Heart left ventricle (tissue), 16 donors: ENCODE data around the gene HTT. TPM values are rescaled to one million over a fixed set of nuclear protein-coding genes. Genes with fewer than 3 reads are reported as not detected.

Experiments
- ATAC-seq, 4 donors: fragments of 200-7000 bp; cut with Tn5 transposase; one replicate each; pipeline ENCODE4 v1.9.1; 2020 to 2022; ENCODE audit warnings: moderate library complexity in 4 of 4, mild to moderate bottlenecking in 3 of 4, moderate number of reproducible peaks in 1 of 4
- DNase-seq, 5 donors: peaks; one replicate each; pipeline ENCODE4 v3.0.0-alpha.2; 2020
- H3K27ac ChIP-seq, 12 donors: fragments of 200-600 bp; sonication (generic) in 4 of 12; one replicate each; pipeline versions ENCODE4 v1.5.0 to v1.8.0; 2016 to 2022; ENCODE audit warnings: mild to moderate bottlenecking in 2 of 12
- H3K27me3 ChIP-seq, 9 donors: fragments of 200-600 bp; sonication (generic) in 2 of 9; one replicate each; pipeline versions ENCODE4 v1.5.1 to v1.8.0; 2016 to 2022; ENCODE audit warnings: mild to moderate bottlenecking in 3 of 9
- H3K36me3 ChIP-seq, 9 donors: fragments of 200-600 bp; sonication (generic) in 2 of 9; one replicate each; pipeline versions ENCODE4 v1.5.0 to v1.8.0; 2018 to 2022; ENCODE audit warnings: mild to moderate bottlenecking in 2 of 9
- H3K4me1 ChIP-seq, 12 donors: fragments of 200-600 bp; sonication (generic) in 4 of 12; one replicate each; pipeline versions ENCODE4 v1.5.0 to v1.8.0; 2016 to 2022; ENCODE audit warnings: mild to moderate bottlenecking in 3 of 12
- H3K4me3 ChIP-seq, 12 donors: fragments of 200-600 bp; sonication (generic) in 4 of 12; one replicate each; pipeline versions ENCODE4 v1.5.0 to v1.8.0; 2017 to 2022; ENCODE audit warnings: mild to moderate bottlenecking in 9 of 12, moderate library complexity in 4 of 12
- H3K9me3 ChIP-seq, 12 donors: fragments of 200-600 bp; sonication (generic) in 4 of 12; one replicate each; pipeline versions ENCODE4 v1.5.0 to v1.8.0; 2016 to 2022; ENCODE audit warnings: mild to moderate bottlenecking in 1 of 12
- POLR2A ChIP-seq, 2 donors: fragments of 450-650 bp; IDR thresholded peaks; one replicate each; pipeline ENCODE4 v1.6.1; 2017; ENCODE audit warnings: antibody characterized with exemption in 2 of 2, mild to moderate bottlenecking in 2 of 2, moderate library complexity in 2 of 2
- WGBS, 4 donors: extraction: QIAGEN DNeasy Blood & Tissue Kit in 2 of 4; methylation state at CpG; one replicate each; pipeline versions ENCODE4 v1.1.5 to v1.1.7; 2013 to 2018; 5-methylcytosine and 5-hydroxymethylcytosine counted together
- intact Hi-C, 10 donors: fragments of 100-400 bp; cut with DNase I; formaldehyde crosslinking; loops; one replicate each; pipeline versions ENCODE4 v1.11.1 to v1.14.2; 2022
- polyA plus RNA-seq, 2 donors: library from polyadenylated mRNA; stranded (reverse); fragments of 200-250 nt; gene quantifications; one replicate each; pipeline ENCODE4 v1.2.3, GENCODE V29; 2013
- total RNA-seq, 9 donors: library from RNA; depleted of rRNA in 2 of 9; stranded (reverse); fragments of >200 nt in 2 of 9; fragmentation: NEBNext Ultra II Directional in 3 of 9; extraction: Animal tissue kit (Norgen Biotek cat#: 25700) in 3 of 9; gene quantifications; one replicate each; pipeline versions ENCODE4 v1.1.0 to v1.2.4, GENCODE V29; 2016 to 2023
- TF ChIP-seq, protein P1 (sequence below), 12 donors: fragments of 200-600 bp; sonication (generic) in 4 of 12; IDR thresholded peaks; one replicate each; pipeline versions ENCODE4 v1.5.0 to v1.8.0; 2018 to 2022; ENCODE audit warnings: antibody characterized with exemption in 12 of 12, mild to moderate bottlenecking in 5 of 12
- donor health status: ischemic (EF 13 %, LVEDD 7.1; RV severe dilation, severe dysfunction).
- donor health status: healthy with polysubstance abuse.
- donor health status: DM: no; HTN: yes; CAD: no.
- donor health status: DM: no; HTN: no; CAD: no.
- donor health status: ischemic (EF 25% LVEDD 6.9; RV normal size, moderate dysfunction).
- donor health status: ischemic (EF 25% LVEDD 5.7; RV mildly dilated, moderate dysfunction).
- donor health status: healthy.
- donor health status: DM: yes; HTN: yes; CAD: no.
- donor health status: ischemic (EF 35%, LVEDD 5.7; RV mildly dilated, moderate dysfunction).
- donor health status: nonischemic (EF 11% LVEDD 7.7; RV severe dilation, severe dysfunction).
- donor health status: DM: yes; HTN: yes; CAD: no.
- donor health status: PGD.
- donor health status: ischemic (EF 29% LVEDD 5.4; RV normal size, mild dysfunction).
- donor health status: nonischemic (EF 23%, LVEDD 6.1; RV moderate dilation, normal function).

Gene HTT
- total and polyA plus RNA-seq, 11 donors = 13.9 to 122 (median 25.1) TPM

DNA sequence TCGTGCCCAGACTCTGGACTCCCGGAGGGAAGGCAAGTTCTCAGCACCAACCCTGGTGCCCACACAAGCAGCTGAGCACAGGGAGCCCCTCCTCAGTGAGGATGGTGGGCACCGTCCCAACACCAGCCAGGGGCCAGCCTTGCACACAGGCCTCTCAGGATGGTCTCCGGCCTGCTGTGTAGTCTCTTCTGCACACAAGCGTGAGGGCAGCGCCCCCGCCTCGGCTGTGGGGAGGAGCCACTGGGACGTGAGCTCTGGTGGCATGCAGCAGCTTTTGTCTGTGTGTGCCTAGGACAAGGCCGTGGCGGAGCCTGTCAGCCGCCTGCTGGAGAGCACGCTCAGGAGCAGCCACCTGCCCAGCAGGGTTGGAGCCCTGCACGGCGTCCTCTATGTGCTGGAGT, 158.4 kb downstream of the HTT start:
- no peaks in the 10 kb centered on the region for H3K9me3 ChIP-seq
- peaks cover 0 to 5% (median 0%) of the 10 kb centered on the region in 12 donors for H3K4me1 ChIP-seq
- no peaks in the 10 kb centered on the region for H3K27me3 ChIP-seq
- 91 to 95% (median 94%) methylated on average over 8 to 15 of the region's 15 CpGs for WGBS, 4 donors
- ATAC-seq (no peak), DNase-seq (no peak)
- no peak for TF ChIP-seq POLR2A (IDR thresholded peaks at IDR 0.05)
- TF ChIP-seq, protein P1, sequence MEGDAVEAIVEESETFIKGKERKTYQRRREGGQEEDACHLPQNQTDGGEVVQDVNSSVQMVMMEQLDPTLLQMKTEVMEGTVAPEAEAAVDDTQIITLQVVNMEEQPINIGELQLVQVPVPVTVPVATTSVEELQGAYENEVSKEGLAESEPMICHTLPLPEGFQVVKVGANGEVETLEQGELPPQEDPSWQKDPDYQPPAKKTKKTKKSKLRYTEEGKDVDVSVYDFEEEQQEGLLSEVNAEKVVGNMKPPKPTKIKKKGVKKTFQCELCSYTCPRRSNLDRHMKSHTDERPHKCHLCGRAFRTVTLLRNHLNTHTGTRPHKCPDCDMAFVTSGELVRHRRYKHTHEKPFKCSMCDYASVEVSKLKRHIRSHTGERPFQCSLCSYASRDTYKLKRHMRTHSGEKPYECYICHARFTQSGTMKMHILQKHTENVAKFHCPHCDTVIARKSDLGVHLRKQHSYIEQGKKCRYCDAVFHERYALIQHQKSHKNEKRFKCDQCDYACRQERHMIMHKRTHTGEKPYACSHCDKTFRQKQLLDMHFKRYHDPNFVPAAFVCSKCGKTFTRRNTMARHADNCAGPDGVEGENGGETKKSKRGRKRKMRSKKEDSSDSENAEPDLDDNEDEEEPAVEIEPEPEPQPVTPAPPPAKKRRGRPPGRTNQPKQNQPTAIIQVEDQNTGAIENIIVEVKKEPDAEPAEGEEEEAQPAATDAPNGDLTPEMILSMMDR (IDR thresholded peaks at IDR 0.05) = no peak
- H3K36me3 ChIP-seq = peaks cover 0 to 96% (median 89%) of the 10 kb centered on the region in 9 donors
- H3K27ac ChIP-seq = no peak overlapping the region
- no peak overlapping the region for H3K4me3 ChIP-seq
- intact Hi-C loops = no loop called here

DNA sequence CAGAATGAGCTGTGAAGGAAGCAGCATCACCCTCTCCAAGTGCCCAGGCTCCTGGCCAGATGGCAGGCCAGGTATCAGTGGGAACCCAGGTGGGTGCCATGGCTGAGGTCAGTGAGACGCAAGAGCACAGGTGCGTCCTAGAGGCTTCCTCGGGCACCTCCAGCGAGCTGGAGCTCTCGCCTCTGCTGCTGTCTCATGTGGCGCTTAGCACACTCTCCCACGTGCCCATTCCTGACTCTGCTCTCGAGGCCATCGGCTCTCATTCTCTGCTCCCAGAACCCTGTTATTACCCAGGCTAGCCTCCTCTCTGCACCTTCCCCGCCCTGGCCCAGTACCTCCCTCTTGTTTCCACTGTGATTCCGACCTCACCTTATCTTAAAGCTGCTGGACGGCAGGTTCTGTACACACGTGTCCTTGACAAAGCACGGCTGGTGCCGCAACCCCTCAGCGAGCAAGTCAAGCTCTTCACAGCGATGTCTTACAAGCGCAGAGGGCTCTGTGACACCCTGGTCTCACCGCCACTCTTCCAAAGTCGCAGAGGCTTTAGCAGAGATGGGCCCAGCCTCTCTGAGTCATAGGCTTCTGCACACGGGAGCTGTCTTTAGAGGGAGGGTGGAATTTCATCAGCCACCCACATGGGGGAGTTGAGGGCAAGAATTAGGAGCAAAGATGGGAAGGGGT, 159.1 kb downstream of the HTT start:
- H3K36me3 ChIP-seq = peaks cover 0 to 99% (median 90%) of the 10 kb centered on the region in 9 donors
- no peak for TF ChIP-seq POLR2A (IDR thresholded peaks at IDR 0.05)
- TF ChIP-seq, protein P1 (IDR thresholded peaks at IDR 0.05) = no peak
- intact Hi-C loops = no loop called here
- ATAC-seq = no peak
- peaks cover 0 to 4% (median 0%) of the 10 kb centered on the region in 12 donors for H3K4me1 ChIP-seq
- no peak overlapping the region for H3K27ac ChIP-seq
- H3K27me3 ChIP-seq = no peaks in the 10 kb centered on the region
- DNase-seq = peak in 1 of 5 donors; percentile 9
- WGBS, 4 donors = 86 to 92% (median 89%) methylated on average over 20 to 21 of the region's 21 CpGs
- H3K9me3 ChIP-seq = no peaks in the 10 kb centered on the region
- no peak overlapping the region for H3K4me3 ChIP-seq

DNA sequence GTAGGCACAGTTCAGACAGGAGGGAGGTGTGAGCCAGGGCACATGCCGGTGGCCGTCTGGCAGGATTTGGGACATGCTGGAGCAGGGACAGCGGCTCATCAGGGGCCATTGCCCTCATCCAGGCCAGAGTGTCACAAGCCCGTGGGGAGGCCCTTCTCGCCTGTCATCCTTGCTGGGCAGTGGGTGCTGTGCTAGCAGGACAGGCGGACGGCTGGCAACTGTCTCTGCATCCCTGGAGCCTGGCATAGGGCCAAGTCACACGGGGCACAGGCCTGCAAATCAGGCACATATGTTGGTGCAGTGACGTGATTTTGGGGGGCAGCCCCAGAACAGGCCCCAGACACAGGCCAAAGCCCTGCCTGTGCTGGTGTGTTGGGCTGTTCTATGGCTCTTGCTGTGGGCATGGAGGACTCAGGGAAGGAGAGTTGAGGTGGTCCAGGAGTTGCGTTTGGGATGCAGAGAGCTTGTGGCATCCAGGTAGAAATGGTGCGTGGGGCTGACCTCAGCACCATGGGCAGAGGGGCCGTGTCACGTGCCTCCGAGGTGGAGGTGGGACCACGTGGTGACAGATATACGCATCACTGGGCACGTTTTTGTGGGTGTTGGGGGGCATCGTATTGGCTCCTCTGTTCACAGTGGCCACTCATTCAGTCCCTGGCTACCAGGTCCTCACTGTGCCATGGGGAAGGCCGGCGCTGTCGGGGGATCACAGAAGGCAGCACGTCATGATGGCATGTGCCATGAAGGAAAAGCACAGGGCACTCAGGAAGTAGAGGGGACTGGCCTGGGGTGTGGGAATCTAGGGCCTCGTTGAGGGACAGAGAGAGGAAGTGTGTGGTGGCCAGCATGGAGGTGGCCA, 159.9 kb downstream of the HTT start:
- DNase-seq (peak in 2 of 5 donors; percentile 21 to 57), ATAC-seq (peak in 2 of 4 donors; percentile 3 to 36)
- H3K36me3 ChIP-seq = peaks cover 0 to 99% (median 90%) of the 10 kb centered on the region in 9 donors
- TF ChIP-seq, protein P1 (IDR thresholded peaks at IDR 0.05) = no peak
- no peak for TF ChIP-seq POLR2A (IDR thresholded peaks at IDR 0.05)
- H3K27me3 ChIP-seq = no peaks in the 10 kb centered on the region
- intact Hi-C loops = no loop called here
- H3K27ac ChIP-seq = no peak overlapping the region
- peaks cover 0 to 4% (median 0%) of the 10 kb centered on the region in 12 donors for H3K4me1 ChIP-seq
- no peak overlapping the region for H3K4me3 ChIP-seq
- H3K9me3 ChIP-seq = no peaks in the 10 kb centered on the region
- 84 to 89% (median 87%) methylated on average over 17 to 23 of the region's 23 CpGs for WGBS, 4 donors

DNA sequence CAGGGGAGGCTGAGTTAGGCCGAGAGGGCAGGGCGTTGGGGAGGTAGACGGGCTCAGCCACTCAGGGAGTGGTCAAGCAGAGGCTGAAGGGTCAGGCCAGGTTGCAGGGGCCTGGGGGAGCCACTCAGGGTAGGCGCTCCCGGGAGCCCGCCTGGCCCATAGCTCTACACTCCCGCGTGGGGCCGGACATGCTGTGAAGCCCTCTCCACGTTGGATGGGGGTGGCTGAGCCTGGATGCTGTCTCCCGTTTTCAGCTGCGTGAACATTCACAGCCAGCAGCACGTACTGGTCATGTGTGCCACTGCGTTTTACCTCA, 160.5 kb downstream of the HTT start:
- 89 to 93% (median 91%) methylated on average over 6 to 14 of the region's 14 CpGs for WGBS, 4 donors
- Histone ChIP-seq H3K9me3 (no peaks in the 10 kb centered on the region), H3K27me3 (no peaks in the 10 kb centered on the region), H3K27ac (no peak overlapping the region), H3K4me1 (peaks cover 0 to 4% (median 0%) of the 10 kb centered on the region in 12 donors), H3K36me3 (peaks cover 0 to 99% (median 90%) of the 10 kb centered on the region in 9 donors), H3K4me3 (no peak overlapping the region)
- intact Hi-C loops = no loop called here
- DNase-seq = peak in 1 of 5 donors; percentile 21
- TF ChIP-seq, protein P1 (IDR thresholded peaks at IDR 0.05) = no peak
- TF ChIP-seq POLR2A (IDR thresholded peaks at IDR 0.05) = no peak
- peak in 1 of 4 donors; percentile 7 for ATAC-seq
